AML-193 (cell line): ENCODE data around the gene ADAMTS14.
"Not testable (repeated sequence)": the region's sequence is repeated elsewhere in the genome, so short reads cannot be mapped to it uniquely, and the experiment has no call there.

ENCODE experiments used
- DNase-seq, 2 experiments: peaks; one replicate each; lab custom pipeline; 2025; lab: John Stamatoyannopoulos, UW

The ADAMTS14 gene

GRCh38 chr10:70672165-70673042 is at the start of gene ADAMTS14:
ADAMTS14 (plus strand) TSS chr10:70672506; CDS start chr10:70672803, 297 bp downstream.
- no peak for DNase-seq

- no peak for DNase-seq
Measured at GRCh38 chr10:70622541-70622940, 49.8 kb upstream of the ADAMTS14 start.

DNA sequence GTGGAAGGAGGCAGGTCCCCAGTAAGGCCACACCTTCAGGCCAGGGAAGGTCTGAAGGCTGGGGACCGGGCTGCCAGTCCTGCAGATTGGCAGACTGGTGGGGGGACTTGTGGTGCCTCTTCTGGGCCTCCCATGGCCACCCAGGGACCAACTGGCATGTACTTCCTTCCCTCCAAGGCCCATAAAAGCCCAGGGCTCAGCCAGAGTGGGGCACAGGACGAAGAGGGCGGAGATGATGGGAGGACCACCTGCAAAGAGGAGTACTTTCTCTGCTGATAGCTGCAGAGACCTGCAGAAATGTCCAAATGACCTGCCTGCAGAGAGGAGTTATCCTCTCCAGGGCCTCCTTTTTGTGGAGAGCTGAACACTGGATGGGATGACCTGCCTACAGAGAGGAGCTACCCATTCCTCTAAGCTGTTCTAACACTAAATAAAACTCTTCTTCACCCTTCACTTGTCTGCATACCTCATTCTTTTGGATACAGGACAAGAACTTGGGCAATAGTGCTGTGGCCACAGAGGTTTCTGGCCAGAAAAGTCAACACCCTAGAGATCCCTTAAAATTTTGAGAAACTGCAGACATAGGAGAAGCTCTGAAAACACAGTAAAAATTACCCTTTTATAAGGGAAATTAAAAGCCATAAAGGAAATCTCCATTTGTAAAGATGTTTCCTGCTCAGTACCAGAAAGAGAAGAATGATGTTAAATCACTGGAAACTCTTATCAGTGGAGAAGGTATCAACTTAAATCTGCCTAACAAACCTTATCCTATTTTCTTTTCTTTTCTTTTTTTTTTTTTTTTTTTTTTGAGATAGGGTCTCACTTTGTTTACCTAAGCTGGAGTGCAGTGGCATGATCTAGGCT is 49.1 kb upstream of the ADAMTS14 start:
- no peak for DNase-seq

DNA sequence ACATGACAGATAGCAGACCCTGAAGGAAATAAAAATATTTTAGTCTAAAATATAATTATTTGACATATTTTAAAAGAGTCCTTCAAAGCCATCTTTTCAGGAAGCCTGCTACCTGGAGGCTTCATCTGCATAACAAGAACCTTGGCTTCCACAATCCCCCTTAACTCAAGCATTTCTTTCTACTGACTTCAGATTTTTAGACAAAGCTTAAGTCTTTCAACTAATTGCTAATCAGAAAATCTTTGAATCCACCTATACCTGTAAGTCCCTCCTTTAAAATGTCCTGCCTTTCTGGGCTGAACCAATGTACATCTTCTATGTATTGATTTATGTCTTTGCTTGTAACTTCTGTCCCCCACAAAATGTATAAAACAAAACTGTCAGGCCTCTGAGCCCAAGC is 46.2 kb upstream of the ADAMTS14 start:
- no peak for DNase-seq

DNA sequence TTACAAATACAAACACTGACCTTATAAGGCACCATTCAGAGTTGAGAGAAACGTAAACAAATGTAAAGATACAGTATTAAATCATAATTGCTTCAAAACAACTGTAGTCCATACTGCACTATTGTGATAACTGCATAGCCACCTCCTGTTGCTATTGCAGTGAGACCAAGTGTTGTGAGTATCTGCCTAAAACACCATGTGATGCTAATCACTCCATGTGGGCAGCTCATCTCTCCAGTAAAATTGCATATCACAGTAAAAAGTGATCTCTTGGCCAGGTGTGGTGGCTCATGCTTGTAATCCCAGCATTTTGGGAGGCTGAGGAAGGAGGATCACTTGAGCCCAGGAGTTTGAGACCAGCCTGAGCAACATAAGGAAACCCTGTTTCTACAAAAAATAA is 43.0 kb upstream of the ADAMTS14 start:
- no peak for DNase-seq

- DNase-seq: not testable (repeated sequence)
Measured at GRCh38 chr10:70631735-70632134, 40.6 kb upstream of the ADAMTS14 start.

DNA sequence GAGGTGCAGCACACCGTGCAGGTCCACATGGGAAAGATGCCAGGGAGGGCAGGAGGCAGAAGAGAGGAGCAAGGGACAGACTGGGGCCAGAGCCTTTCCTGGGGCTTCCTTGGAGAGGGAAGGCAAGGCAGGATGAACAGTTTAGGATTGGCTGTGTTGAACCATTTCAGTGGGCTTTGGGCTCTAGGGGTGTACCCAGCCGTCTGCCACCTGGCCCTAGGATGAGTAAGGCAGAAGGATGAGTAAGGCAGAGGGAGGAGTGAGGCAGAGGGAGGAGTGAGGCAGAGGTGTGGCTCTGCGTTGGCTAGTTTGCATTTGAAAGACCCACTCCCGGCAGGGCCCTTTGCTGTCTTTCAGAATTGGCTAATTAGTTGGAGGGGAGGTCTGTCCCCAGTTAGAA is 38.3 kb upstream of the ADAMTS14 start:
- DNase-seq: no peak

DNA sequence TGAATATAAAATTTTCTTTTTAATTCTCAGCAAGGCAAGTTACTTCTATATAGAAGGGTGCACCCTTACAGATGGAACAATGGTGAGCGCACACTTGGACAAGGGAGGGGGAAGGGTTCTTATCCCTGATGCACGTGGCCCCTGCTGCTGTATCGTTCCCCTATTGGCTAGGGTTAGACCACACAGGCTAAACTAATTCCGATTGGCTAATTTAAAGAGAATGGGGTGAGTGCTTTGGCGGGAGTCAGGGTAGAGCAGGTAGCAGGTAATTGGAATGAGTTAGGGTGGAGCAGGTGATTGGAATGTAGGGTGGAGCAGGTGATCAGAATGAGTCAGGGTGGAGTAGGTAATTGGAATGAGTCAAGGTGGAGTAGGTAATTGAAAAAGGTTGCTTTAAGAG is 37.8 kb upstream of the ADAMTS14 start:
- not testable (repeated sequence) for DNase-seq

DNA sequence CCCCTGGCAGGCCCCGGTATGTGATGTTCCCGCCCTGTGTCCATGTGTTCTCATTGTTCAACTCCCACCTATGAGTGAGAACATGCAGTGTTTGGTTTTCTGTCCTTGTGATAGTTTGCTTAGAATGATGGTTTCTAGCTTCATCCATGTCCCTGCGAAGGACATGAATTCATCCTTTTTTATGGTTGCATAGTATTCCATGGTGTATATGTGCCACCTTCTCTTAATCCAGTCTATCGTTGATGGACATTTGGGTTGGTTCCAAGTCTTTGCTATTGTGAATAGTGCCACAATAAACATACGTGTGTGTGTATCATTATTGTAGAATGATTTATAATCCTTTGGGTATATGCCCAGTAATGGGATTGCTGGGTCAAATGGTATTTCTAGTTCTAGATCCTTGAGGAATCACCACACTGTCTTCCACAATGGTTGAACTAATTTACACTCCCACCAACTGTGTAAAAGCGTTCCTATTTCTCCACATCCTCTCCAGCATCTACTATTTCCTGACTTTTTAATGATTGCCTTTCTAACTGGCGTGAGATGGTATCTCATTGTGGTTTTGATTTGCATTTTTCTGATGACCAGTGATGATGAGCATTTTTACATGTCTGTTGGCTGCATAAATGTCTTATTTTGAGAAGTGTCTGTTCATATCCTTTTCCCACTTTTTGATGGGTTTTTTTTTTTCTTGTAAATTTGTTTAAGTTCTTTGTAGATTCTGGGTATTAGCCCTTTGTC is 32.5 kb upstream of the ADAMTS14 start:
- DNase-seq: not testable (repeated sequence)

- not testable (repeated sequence) for DNase-seq
Measured at GRCh38 chr10:70643272-70643671, 29.0 kb upstream of the ADAMTS14 start.

DNA sequence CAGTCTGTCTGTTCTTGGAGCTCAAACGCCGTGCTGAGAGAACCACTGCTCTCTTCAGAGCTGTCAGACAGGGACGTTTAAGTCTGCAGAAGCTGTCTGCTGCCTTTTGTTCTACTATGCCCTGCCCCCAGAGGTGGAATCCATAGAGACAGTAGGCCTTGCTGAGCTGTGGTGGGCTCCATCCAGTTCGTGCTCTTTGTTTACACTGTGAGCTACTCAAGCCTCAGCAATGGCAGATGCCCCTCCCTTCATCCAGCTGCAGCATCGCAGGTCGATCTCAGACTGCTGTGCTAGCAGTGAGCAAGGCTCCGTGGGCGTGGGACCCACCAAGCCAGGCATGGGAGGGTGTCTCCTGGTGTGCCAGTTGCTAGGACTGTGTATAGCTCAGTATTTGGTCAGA is 27.3 kb upstream of the ADAMTS14 start:
- not testable (repeated sequence) for DNase-seq

DNA sequence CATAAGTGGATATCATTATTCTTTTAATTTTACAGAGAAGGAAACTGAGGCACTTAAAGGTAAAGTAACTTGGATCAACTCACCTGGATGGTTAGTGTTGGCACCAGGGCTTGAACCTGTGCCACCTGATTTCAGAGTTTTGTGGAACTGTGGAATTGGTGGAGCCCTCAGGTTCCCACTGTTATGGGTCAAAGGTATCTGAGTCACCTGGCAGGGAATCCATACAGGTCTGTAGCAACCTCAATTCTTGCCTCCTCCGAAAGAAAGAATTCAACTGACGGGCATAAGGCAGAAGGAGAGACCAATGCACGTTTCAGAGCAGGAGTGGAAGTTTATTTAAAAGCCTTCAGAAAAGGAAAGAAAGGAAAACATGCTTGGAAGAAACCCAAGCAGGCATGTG is 25.2 kb upstream of the ADAMTS14 start:
- no peak for DNase-seq

DNA sequence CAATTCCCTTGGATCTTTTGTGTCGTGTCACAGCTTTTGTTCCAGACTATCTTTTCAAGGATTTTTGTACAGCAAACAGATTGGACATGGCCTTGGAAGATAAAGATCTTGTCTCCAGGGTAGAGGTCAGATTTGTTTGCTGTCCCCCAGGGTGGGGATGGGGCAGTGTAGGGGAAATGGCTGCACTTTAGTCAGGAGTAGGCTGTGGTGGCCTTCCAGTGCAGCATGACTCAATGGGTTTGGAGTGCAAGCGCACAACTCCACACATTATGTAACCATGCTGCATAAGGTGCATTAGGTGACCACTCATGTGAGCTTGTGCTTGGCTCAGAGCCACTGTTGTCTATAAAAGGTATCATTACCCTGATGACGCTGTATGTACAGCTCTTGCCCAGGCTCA is 23.9 kb upstream of the ADAMTS14 start:
- DNase-seq: no peak

GRCh38 chr10:70649526-70649925 is 22.8 kb upstream of the ADAMTS14 start:
- DNase-seq: no peak

DNA sequence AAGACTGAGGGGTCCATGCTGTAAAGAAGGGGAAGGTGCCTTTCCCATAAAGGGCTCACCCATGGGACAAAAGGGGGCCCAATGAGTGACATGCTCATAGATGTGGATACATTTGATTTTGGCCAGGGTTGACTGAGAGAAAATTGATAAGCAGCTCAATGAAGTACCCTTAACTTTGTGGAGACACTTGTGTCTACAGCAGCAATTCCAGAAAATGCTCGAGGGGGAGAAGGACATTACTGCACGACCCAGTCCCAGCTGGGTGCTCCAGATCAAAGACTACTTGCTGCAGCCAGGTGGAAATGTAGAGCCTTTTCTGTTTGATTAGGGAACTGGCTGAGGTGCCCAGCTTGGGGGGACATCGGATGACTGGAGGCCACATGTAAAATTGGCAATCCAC is 22.2 kb upstream of the ADAMTS14 start:
- DNase-seq: no peak

DNA sequence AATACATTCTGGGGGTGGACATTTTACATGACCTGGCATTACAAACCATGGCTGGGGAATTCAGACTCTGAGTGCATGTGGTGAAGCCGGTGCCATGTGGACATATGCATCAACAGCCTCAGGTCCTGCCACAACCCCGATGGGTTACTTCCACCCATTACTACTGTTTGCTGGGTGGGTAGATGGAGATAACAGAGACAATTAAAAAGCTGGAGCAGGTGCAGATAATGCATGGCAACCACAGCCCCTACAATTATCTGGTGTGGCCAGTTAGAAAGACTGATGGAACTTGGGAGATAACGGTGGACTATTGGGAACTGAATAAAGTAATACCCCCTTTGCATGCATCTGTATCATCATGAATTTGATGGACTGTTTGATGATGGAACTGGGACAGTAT is 21.6 kb upstream of the ADAMTS14 start:
- DNase-seq: no peak

DNA sequence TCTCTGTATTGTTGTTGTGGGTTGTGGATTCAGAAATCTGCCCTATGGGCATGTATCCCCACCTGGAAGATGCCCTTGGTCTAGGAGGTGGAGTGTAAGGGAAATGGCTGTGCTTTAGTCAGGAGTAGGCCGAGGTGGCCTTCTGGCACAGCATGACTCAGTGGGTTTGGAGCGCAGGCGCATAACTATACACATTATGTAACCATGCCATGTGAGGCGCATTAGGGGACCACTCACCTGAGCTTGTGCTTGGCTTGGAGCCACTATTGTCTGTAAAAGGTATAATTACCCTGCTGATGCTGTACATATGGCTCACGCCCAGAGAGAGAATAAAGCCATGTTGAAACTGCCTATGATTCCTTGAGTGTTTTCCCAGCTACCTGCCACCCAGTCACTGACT is 20.6 kb upstream of the ADAMTS14 start:
- no peak for DNase-seq

- no peak for DNase-seq
Measured at GRCh38 chr10:70652761-70653657, 19.3 kb upstream of the ADAMTS14 start.

GRCh38 chr10:70655316-70655715 is 17.0 kb upstream of the ADAMTS14 start:
- DNase-seq: no peak

GRCh38 chr10:70656489-70656888 is 15.8 kb upstream of the ADAMTS14 start:
- DNase-seq: peak; percentile 2 to 7

GRCh38 chr10:70657041-70657440 is 15.3 kb upstream of the ADAMTS14 start:
- no peak for DNase-seq
